GM18502 (cell line): ENCODE measurements around the gene KNDC1.

Experiments
- ATAC-seq: cut with Tn5 transposase; IDR thresholded peaks from one replicate; pipeline ENCODE4 v1.9.1; 2021; ENCODE audit warnings: mild to moderate bottlenecking; ENCODE audit not compliant: unreplicated experiment, poor library complexity

KNDC1 gene

GRCh38 chr10:133268532-133268931 lies 108.5 kb downstream of the KNDC1 start:
- ATAC-seq = no peak

GRCh38 chr10:133269367-133269766 lies 109.3 kb downstream of the KNDC1 start:
- ATAC-seq = no peak

GRCh38 chr10:133270204-133270603 lies 110.2 kb downstream of the KNDC1 start:
- ATAC-seq = no peak

- no peak for ATAC-seq
Observed at GRCh38 chr10:133270773-133271297, 110.8 kb downstream of the KNDC1 start.

- no peak for ATAC-seq
Observed at GRCh38 chr10:133271521-133272300, 111.7 kb downstream of the KNDC1 start.

- no peak for ATAC-seq
Observed at GRCh38 chr10:133272301-133272963, 112.4 kb downstream of the KNDC1 start.

- ATAC-seq = no peak
Observed at GRCh38 chr10:133272964-133273420, 113.0 kb downstream of the KNDC1 start.

GRCh38 chr10:133273534-133274143 lies 113.6 kb downstream of the KNDC1 start:
- ATAC-seq = no peak

GRCh38 chr10:133274751-133275683 lies 115.0 kb downstream of the KNDC1 start:
- ATAC-seq = peak; percentile 57

- ATAC-seq = peak; percentile 33
Observed at GRCh38 chr10:133275684-133276092, 115.7 kb downstream of the KNDC1 start.
